ENCODE results near the gene ANKRD12.
"Not testable (repeated sequence)": the region's sequence is repeated elsewhere in the genome, so short reads cannot be mapped to it uniquely, and the experiment has no call there.

ANKRD12 gene

DNA sequence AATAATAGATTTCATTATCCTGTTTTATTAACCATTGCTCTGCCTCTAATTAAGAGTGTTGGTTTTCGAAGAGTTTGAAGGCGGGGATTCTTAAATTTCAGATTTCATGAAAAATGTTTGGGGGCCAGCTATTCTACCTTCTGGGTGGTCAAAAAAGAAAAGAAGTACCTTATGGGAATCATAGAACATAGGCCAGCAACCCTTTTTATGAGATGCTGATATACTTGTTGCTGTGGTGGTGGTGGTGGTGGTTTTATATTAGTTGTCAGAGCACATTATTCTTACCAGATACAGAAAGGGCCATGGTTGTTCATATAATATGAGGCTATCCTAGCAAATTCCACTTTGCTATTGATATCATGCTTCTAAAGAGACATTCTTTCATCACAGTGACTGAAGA is 4.4 kb downstream of the ANKRD12 start:
- no peak for DNase-seq (ENCODE audit: low read depth in 2 of 2)

DNA sequence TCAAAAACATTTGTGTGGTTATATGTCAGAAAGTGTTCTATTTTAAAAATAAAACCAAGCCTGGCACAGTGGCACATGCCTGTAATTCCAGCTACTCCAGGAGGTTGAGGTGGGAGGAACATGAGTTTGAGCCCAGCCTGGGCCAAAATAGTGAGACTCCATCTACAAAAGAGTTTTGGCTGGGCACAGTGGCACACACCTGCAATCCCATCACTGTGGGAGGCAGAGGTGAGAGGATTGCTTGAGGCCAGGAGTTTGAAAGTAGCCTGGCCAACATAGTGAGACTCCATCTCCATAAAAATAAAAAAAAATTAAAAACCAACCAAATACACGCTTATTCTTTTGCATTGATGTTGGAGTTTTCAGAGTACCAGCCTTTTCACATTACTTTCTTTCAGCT is 9.6 kb downstream of the ANKRD12 start:
- DNase-seq (ENCODE audit: low read depth in 2 of 2): no peak

DNA sequence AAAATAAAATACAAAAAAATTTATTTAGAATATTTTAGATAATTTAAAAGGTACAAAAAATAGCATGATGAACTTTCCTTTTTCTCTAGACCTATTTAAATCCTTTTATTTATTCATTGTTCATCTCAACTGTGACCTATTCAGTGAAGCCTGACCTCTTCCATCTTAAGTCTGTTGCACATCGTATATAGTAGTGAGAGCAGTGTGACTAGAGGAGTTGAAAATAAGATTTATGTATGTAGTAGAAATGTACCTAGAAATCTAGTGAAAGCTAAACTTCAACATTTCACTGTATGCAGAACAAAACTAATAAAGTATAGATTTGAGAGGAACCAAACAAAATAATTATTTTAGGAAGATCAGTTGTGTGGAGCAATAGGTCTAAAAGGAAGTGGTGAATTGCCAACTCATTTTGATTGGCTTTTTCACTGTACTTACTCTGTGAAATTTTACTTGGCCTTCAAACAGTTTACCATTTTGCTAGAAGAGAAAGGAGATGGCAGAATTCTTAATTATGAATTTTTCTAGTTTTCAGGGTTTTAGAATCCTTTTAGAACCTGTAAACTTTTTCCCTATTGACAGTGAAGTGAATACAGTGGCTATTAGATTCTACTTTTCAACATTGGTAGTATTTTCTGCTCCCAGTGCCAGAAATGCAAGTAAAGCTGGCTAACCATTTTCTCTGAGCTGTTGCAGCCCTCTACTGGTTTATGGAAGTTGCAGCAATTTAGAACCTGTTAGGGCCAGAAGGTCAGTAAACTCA is 11.0 kb downstream of the ANKRD12 start:
- no peak for DNase-seq (ENCODE audit: low read depth in 2 of 2)

DNA sequence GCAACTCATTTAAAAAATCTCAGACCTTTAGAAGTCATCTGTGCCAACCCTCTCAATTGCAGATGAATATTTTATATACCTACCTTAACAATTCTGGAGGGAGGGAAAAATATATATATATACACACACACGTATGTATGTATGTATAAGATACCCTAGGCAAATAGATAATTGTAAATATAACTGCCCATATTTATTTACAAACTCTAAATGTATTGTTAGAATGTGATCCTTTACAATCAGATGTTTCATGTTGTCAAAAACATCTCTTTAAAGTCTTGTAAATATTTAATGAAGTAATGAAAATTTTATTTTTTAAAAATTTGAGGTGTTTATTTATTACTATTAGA is 11.6 kb downstream of the ANKRD12 start:
- DNase-seq (ENCODE audit: low read depth in 2 of 2): no peak

DNA sequence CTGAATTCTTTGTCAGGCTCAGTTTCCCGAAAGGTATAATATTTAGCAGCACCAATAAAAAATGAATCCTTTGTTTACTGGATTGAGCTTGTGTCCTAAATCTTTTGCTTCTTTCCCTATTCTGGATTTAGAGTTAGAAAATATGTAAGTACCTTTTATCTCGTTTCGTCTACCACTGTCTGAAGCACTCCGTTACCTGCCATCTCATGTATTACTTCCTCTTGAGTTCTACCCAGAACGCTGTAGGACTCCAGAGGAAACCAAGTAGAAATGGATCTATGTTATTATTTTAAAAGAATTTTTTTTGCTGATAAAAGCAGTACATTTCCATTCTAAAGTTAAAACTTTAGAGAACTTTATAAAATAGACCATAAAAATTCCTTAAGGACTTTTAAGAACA is 13.5 kb downstream of the ANKRD12 start:
- no peak for DNase-seq (ENCODE audit: low read depth in 2 of 2)

DNA sequence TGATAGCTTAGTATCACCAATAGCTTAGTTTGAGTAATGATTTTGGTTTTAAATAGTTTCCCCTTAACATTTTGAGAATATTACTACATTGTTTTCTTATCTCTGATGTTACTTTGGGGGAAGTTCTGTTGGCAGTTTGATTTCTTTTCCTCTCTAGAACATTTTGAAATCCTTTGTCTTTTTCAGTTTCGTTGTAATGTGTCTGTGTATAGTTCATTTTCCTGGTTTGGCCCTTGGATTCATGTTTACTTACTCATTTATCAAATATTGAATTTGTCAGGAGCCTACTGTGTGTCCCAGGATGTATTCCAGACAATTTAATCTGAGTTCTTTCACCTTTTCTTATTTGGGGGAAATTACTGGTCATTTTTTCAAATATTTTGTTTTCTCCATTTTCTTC is 16.7 kb downstream of the ANKRD12 start:
- DNase-seq (ENCODE audit: low read depth in 2 of 2): no peak

DNA sequence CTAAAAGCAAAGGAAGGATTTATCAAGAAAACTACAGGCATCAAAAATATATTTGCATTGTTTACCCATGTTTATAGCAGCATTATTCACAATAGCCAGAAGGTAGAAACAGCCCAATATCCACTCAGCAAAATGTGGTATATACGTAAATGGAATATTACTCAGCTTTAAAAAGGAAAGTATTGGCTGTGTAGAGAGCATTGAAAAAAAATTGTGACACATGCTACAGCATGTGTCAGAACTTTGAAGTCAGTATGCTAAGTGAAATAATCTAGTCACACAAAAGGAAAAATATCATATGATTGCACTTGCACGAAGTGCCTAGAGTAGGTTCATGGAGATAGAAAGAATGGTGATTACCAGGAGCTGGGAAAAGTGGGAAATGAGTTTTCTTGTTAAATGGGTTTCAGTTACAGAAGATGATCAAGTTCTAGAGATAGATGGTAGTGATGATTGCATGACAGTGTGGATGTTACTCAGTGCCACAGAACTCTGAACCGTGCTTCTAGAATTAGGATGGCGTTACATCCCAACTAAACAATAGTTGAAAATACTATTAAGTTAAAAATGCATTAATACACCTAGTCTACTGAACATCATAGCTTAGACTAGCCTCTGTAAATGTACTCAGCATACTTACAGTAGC is 20.1 kb downstream of the ANKRD12 start:
- DNase-seq (ENCODE audit: low read depth in 2 of 2): no peak

DNA sequence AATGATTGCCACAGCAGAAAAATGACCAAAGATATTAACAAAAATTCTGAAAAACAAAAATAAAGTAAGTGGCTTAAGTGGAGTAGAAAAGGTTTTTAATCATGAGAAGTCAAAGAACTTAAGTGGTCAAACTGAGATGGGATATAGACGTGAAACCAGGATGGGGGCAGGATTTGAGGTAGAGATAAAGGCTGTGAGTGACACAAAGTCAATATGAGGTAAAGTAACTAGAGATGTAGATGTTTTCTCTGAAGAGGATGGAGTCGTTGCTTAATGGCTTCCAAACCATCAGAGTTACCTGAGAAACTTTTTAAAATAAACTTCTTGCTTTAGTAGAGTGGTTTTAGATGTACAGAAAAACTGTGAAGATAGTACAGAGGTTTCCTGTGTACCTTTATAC is 21.2 kb downstream of the ANKRD12 start:
- DNase-seq (ENCODE audit: low read depth in 2 of 2): no peak

DNA sequence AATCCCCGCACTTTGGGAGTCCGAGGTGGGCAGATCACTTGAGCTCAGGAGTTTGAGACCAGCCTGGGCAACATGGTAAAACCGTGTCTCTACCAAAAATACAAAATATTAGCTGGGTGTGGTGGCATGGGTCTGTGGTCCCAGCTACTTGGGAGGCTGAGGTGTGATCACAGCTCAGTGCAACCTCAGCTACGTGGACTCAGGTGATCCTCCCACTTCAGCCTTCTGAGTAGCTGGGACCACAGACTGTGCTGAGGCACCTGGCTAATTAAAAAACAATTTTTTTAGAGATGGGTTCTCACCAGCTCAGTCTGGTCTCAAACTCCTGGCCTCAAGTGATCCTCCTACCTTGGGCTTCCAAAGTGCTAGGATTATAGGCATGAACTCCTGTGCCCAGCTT is 23.4 kb downstream of the ANKRD12 start:
- no peak for DNase-seq (ENCODE audit: low read depth in 2 of 2)

DNA sequence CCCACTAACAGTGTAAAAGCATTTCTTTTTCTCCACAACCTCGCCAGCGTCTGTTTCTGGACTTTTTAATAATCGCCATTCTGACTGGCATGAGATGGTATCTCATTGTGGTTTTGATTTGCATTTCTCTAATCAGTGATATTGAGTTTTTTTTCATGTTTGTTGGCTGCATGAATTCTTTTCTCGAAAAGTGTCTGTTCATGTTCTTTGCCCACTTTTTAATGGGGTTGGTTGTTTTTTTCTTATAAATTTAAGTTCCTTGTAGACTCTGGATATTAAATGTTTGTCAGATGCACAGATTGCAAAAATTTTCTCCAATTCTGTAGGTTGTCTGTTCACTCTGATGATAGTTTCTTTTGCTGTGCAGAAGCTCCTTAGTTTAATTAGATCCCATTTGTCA is 26.1 kb downstream of the ANKRD12 start:
- DNase-seq (ENCODE audit: low read depth in 2 of 2): not testable (repeated sequence)

DNA sequence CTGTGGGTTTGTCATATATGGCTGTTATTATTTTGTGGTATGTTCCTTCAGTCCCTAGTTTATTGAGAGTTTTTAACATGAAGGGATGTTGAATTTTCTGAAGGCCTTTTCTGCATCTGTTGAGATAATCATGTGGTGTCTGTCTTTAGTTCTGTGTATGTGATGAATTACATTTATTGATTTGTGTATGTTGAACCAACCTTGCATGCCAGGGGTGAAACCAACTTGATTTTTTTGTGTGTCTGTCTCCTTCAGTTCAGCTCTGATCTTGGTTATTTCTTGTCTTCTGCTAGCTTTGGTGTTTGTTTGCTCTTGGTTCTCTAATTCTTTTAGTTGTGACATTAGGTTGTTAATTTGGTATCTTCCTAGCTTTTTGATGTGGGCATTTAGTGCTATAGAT is 27.6 kb downstream of the ANKRD12 start:
- DNase-seq (ENCODE audit: low read depth in 2 of 2): not testable (repeated sequence)

DNA sequence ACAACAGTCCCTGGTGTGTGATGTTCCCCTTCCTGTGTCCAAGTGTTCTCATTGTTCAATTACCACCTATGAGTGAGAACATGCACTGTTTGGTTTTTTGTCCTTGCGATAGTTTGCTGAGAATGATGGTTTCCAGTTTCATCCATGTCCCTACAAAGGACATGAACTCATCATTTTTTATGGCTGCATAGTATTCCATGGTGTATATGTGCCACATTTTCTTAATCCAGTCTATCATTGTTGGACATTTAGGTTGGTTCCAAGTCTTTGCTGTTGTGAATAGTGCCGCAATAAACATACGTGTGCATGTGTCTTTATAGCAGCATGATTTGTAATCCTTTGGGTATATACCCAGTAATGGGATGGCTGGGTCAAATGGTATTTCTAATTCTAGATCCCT is 29.3 kb downstream of the ANKRD12 start:
- DNase-seq (ENCODE audit: low read depth in 2 of 2): not testable (repeated sequence)

DNA sequence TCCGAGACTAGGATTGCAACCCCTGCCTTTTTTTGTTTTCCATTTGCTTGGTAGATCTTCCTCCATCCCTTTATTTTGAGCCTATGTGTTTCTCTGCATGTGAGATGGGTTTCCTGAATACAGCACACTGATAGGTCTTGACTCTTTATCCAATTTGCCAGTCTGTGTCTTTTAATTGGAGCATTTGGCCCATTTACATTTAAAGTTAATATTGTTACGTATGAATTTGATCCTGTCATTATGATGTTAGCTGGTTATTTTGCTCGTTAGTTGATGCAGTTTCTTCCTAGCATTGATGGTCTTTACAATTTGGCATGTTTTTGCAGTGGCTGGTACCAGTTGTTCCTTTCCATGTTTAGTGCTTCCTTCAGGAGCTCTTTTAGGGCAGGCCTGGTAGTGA is 32.9 kb downstream of the ANKRD12 start:
- DNase-seq (ENCODE audit: low read depth in 2 of 2): not testable (repeated sequence)

DNA sequence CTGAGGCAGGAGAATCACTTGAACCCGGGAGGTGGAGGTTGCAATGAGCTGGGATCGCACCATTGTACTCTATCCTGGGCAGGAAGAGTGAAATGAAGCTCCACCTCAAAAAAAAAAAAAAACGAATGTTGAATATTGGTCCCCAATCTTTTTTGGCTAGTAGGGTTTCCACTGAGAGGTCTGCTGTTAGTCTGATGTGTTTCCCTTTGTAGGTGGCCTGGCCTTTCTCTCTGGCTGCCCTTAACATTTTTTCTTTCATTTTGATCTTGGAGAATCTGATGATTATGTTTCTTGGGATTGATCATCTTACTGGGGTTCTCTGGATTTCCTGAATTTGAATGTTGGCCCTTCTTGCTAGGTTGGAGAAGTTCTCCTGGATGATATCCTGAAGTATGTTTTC is 35.3 kb downstream of the ANKRD12 start:
- DNase-seq (ENCODE audit: low read depth in 2 of 2): not testable (repeated sequence)

DNA sequence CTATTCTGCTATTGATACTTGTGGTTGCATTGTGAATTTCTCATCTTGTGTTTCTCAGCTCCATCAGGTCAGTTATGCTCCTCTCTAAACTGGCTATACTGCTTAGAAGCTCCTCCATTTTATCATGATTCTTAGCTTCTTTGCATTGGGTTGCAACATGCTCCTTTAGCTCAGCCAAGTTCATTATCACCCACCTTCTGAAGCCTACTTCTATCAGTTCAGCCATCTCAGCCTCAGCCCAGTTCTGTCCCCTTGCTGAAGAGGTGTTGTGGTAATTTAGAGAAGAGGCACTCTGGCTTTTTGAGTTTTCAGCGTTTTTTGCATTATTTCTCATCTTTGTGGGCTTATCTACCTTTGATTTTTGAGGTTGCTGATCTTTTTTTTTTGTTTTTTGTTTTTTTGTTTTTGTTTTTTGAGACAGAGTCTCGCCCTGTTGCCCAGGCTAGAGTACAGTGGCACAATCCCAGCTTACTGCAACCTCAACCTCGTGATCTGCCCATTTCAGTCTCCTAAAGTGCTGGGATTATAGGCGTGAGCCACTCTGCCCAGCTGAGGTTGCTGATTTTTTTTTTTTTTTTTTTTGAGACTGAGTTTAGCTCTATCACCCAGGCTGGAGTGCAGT is 36.0 kb downstream of the ANKRD12 start:
- no peak for DNase-seq (ENCODE audit: low read depth in 2 of 2)

DNA sequence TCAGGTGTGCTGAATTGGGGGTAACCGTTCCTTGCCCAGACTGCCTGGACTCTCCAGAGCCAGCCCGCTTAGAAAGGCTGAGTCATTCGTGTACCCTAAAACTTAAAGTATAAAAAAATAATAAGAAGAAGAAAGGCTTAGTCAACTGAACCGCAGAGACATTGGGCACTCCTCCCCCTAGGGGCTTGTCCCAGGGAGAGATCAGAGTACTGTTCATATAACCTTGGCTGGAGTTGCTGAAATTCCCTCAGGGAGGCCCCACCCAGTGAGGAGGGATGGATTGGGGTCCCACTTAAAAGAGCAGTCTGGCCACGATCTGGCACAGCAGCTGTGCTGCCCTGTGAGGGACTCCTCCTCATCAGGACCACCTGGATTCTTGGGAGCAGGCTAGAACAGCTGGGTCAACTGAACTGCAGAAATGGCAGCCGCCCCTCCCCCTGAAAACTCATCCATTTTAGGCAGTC is 37.2 kb downstream of the ANKRD12 start:
- DNase-seq (ENCODE audit: low read depth in 2 of 2): no peak

DNA sequence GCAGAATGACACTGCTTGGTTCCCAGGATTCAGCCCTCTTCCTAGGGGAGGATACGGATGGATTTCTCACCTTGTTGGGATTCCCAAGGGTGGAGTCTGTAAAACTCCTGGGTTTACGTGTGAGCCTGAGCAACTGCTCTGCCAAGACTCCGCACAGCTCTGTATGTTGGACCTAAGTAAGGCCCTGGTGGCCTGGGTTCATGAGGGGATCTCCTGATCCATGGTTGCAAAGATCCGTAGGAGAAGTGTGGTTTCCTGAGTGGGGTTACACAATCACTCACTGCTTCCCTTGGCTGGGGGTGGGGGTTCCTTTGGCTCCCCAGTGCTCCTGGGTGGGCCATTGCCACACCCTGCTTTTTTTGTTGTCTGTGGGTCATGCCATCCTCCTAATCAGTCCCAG is 37.7 kb downstream of the ANKRD12 start:
- DNase-seq (ENCODE audit: low read depth in 2 of 2): no peak

DNA sequence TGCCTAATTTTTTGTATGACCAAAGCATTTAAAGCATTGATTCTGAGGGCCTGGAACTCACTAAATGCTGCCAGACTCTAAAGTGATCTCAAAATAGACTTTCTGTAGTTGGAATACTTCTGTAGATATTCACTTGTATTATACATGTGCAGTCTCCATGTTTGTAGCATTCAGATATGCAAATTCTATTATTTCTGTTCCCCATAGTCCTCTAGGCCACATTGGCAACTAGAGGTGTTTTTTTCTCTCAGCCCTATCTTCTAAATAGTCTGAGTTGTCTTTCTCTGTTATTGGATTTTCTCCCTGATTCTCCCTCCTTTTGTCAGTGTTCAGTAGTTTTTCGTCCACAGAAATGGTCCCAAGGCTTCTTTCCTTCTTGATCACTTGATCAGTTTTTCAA is 38.5 kb downstream of the ANKRD12 start:
- DNase-seq (ENCODE audit: low read depth in 2 of 2): no peak

DNA sequence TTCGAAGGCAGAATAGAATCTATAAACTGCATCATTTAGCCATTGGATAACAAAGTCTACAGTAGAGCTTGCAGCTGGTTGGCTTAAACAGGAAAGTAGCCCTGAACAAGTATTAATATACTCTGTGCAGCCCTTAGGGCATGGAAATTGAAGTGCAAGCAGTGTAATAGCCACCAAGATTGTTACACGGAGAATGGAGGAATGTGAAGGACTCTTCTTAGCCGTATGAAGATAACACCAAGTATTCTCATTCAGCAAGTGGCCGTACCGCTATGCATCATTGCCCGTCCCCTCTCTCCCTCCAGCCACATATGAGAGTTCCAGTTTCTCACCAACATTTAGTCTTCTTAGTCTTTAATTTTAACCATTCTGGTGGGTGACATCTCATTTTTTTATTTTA is 40.5 kb downstream of the ANKRD12 start:
- no peak for DNase-seq (ENCODE audit: low read depth in 2 of 2)

DNA sequence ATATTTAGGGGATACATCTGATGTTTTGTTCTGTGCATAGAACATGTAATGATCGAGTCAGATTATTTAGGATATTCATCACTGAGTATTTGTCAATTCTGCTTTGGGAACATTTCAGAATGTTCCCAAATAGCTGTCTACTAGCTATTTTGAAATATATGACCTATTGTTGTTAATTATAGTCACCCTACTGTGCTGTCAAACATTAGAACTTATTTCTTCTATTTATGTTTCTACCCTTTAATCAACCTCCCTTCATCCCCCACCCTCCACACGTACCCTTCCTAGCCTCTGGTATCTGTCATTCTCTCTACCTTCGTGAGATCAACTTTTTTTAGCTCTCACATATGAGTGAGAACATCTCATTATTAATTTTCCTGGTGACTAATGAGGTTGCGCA is 40.9 kb downstream of the ANKRD12 start:
- no peak for DNase-seq (ENCODE audit: low read depth in 2 of 2)

DNA sequence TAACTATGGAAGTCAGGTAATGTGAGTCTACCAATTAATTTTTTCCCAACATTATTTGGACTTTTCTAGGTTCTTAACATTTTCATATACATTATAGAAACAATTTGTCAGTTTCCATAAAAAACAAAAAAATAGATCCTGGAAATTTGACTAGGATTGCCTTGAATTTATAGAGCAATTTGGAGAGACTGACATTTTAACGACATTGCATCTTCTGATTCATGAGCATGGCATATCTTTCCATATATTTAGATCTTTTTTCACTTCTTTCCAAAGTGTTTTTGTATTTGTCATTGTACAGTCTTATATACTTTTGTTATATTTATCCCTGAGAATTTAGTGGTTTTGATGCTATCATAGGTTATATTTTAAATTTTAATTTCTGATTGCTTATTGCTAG is 42.0 kb downstream of the ANKRD12 start:
- no peak for DNase-seq (ENCODE audit: low read depth in 2 of 2)

DNA sequence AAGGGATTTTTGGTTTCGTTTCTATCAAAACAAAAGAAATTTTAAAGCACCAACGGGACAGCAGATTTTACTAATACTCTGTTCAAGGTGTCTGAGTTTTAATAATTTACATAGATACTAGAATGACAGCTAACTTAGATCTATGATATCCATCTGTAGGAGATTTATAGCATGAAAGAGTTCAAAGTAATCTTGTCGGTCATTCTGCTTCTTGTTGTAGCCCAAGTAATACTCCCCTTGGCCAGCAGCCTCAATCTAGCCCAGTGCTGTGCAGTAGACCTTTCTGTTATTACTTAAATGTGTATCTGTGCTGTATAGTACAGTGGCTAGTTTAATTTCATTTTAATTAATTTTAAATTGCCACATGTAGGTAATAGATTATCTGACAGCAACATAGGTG is 44.7 kb downstream of the ANKRD12 start:
- no peak for DNase-seq (ENCODE audit: low read depth in 2 of 2)

DNA sequence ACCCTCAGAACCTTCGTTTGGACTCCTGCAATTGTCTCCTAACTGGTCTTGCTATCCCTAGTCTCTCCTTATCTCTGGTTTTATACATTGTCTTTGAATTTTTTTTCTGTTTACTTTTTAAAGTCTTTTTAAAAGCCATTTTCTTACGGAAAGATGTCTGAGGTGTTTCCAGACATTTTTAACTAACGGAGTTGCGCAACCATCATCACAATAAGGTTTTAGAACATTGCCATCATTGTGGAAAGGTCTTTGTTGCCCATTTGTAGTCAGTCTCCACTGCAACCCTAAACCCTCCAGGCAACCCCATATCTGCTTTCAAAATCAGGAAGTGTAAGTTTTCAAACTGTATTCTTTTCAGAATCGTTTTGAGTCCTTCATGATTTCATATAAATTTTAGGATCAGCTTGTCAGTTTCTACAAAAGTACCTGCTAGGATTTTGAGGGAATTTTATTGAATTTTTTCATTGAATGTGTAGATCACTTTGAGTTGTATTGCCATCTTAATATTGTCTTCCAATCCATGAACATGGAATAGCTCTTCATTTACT is 46.3 kb downstream of the ANKRD12 start:
- no peak for DNase-seq (ENCODE audit: low read depth in 2 of 2)
